HCT116 (cell line): Measurements from ENCODE around the gene RAP1GAP2. TPM values are rescaled to one million over a fixed set of nuclear protein-coding genes. Genes with fewer than 3 reads are reported as not detected.

Source experiments
- ATAC-seq: fragments of 200-7000 bp; cut with Tn5 transposase; 2 replicates; pipeline ENCODE4 v1.9.1; 2020; ENCODE audit warnings: mild to moderate bottlenecking, moderate library complexity
- BruUV-seq: library from RNA; stranded (reverse); fragments of 400-500 nt; replicated peaks from 2 replicates; lab custom pipeline; 2021; lab: Mats Ljungman, UMichigan
- CTCF ChIA-PET: fragments of 300-600 bp; sonication (Branson Sonifier 250); formaldehyde crosslinking; loops from one replicate; lab custom pipeline; 2021; ENCODE audit warnings: antibody characterized with exemption; lab: Charles Lee
- POLR2A ChIA-PET: fragments of 300-600, 350-600 bp; sonication (Branson Sonifier 250); formaldehyde crosslinking; loops from one replicate; lab custom pipeline; 2021; ENCODE audit warnings: antibody characterized with exemption; lab: Charles Lee
- RAD21 ChIA-PET, 2 experiments: fragments of 300-600 bp; sonication (Branson Sonifier 250); formaldehyde crosslinking; loops; one replicate each; lab custom pipeline; 2023; ENCODE audit warnings: low total read pairs in 2 of 2; ENCODE audit not compliant: uncharacterized antibody in 2 of 2, unreplicated experiment in 2 of 2, low non-redundant PET in 1 of 2; lab: Charles Lee
- DNase-seq: peaks from one replicate; pipeline ENCODE4 v3.0.0-alpha.2; 2010; ENCODE audit warnings: low read depth, low spot score
- H2AFZ ChIP-seq: fragments of 200-600 bp; shearing (Covaris generic), sonication (generic); 2 replicates; pipeline ENCODE4 v1.6.1; 2017; ENCODE audit warnings: low read depth, mixed run types, mixed read lengths, antibody characterized with exemption, low read length; ENCODE audit not compliant: poor library complexity, severe bottlenecking
- H3K27ac ChIP-seq: 2 replicates; pipeline ENCODE4 v1.5.1; 2012; ENCODE audit warnings: low read depth, low read length
- H3K27me3 ChIP-seq: fragments of 200-600 bp; sonication (generic); 2 replicates; pipeline ENCODE4 v1.6.1; 2016; ENCODE audit warnings: mixed run types, low read length, mixed read lengths; ENCODE audit not compliant: insufficient read depth
- H3K36me3 ChIP-seq, 2 experiments: fragments of 200-500 bp in 1 of 2; fragments of 200-600 bp in 1 of 2; sonication (Bioruptor generic) in 1 of 2; sonication (generic) in 1 of 2; 2 replicates each; pipeline versions ENCODE4 v1.5.1 to v1.6.1; 2014 to 2016; ENCODE audit warnings: low read length in 2 of 2, inconsistent platforms in 1 of 2, mixed read lengths in 1 of 2, mixed run types in 1 of 2; ENCODE audit not compliant: insufficient read depth in 2 of 2, control insufficient read depth in 1 of 2
- H3K4me1 ChIP-seq, 2 experiments: fragments of 200-600 bp in 1 of 2; sonication (generic) in 1 of 2; 2 replicates each; pipeline versions ENCODE4 v1.5.1 to v1.6.1; 2012 to 2017; ENCODE audit warnings: low read length in 2 of 2, inconsistent platforms in 1 of 2, mild to moderate bottlenecking in 1 of 2, mixed read lengths in 1 of 2, mixed run types in 1 of 2, moderate library complexity in 1 of 2; ENCODE audit not compliant: insufficient read depth in 2 of 2, control insufficient read depth in 1 of 2
- H3K4me2 ChIP-seq: fragments of 200-600 bp; sonication (generic); 2 replicates; pipeline ENCODE4 v1.6.1; 2017; ENCODE audit warnings: mixed run types, low read length, mixed read lengths
- H3K4me3 ChIP-seq, 2 experiments: fragments of 200-600 bp in 1 of 2; sonication (generic) in 1 of 2; replicated peaks in 1 of 2; 2 replicates each; pipeline ENCODE4 v1.5.1; 2011 to 2016; ENCODE audit warnings: low read length in 2 of 2, control low read depth in 1 of 2, low read depth in 1 of 2, mild to moderate bottlenecking in 1 of 2, mixed read lengths in 1 of 2, mixed run types in 1 of 2
- H3K79me2 ChIP-seq: fragments of 200-600 bp; sonication (generic); 2 replicates; pipeline ENCODE4 v1.6.1; 2017; ENCODE audit warnings: mild to moderate bottlenecking, mixed run types, low read length, moderate library complexity, mixed read lengths; ENCODE audit not compliant: insufficient read depth
- H3K9ac ChIP-seq: fragments of 200-600 bp; sonication (generic); 2 replicates; pipeline ENCODE4 v1.6.1; 2016; ENCODE audit warnings: low read length, mixed read lengths
- H3K9me2 ChIP-seq: fragments of 200-600 bp; sonication (generic), shearing (Covaris generic); 2 replicates; pipeline ENCODE4 v1.6.1; 2017; ENCODE audit warnings: mixed run types, mild to moderate bottlenecking, moderate library complexity; ENCODE audit not compliant: insufficient read depth
- H3K9me3 ChIP-seq, 2 experiments: fragments of 200-500 bp in 1 of 2; fragments of 200-600 bp in 1 of 2; sonication (Bioruptor generic) in 1 of 2; sonication (generic) in 1 of 2; 2 replicates each; pipeline ENCODE4 v1.6.1; 2014 to 2017; ENCODE audit warnings: low read length in 2 of 2, mixed read lengths in 2 of 2, inconsistent platforms in 1 of 2, low read depth in 1 of 2, mild to moderate bottlenecking in 1 of 2, mixed run types in 1 of 2, moderate library complexity in 1 of 2; ENCODE audit not compliant: control insufficient read depth in 1 of 2, insufficient read depth in 1 of 2
- H4K20me1 ChIP-seq: fragments of 200-600 bp; sonication (generic), shearing (Covaris generic); 2 replicates; pipeline ENCODE4 v1.6.1; 2017; ENCODE audit warnings: mixed run types, mild to moderate bottlenecking, moderate library complexity; ENCODE audit not compliant: insufficient read depth
- CEBPB ChIP-seq: IDR thresholded peaks from 2 replicates; pipeline ENCODE4 v1.6.1; 2012; ENCODE audit warnings: low read depth
- ELF1 ChIP-seq: IDR thresholded peaks from 2 replicates; pipeline ENCODE4 v1.6.1; 2012; ENCODE audit warnings: low read depth, borderline replicate concordance
- FOSL1 ChIP-seq: IDR thresholded peaks from 2 replicates; pipeline ENCODE4 v1.6.1; 2012; ENCODE audit warnings: low read depth
- POLR2A ChIP-seq: IDR thresholded peaks from 2 replicates; pipeline ENCODE4 v1.7.0; 2011; ENCODE audit warnings: borderline replicate concordance; ENCODE audit not compliant: insufficient read depth, insufficient read length; ENCODE audit errors: extremely low read depth
- REST ChIP-seq: IDR thresholded peaks from 2 replicates; pipeline ENCODE4 v1.6.1; 2012; ENCODE audit warnings: low read depth
- TCF7L2 ChIP-seq: IDR thresholded peaks from 2 replicates; pipeline ENCODE4 v1.7.0; 2011; ENCODE audit warnings: borderline replicate concordance, inconsistent platforms; ENCODE audit not compliant: insufficient read depth, insufficient read length; ENCODE audit errors: extremely low read depth
- YY1 ChIP-seq: IDR thresholded peaks from 2 replicates; pipeline ENCODE4 v1.6.1; 2011; ENCODE audit warnings: low read length, low read depth, moderate library complexity, mild to moderate bottlenecking; ENCODE audit not compliant: insufficient replicate concordance; ENCODE audit errors: extremely low read depth
- intact Hi-C: fragments of 100-400 bp; cut with micrococcal nuclease; formaldehyde crosslinking; loops from 2 replicates; pipeline ENCODE4 v1.10.0; 2022
- total RNA-seq: library from RNA; stranded (reverse); gene quantifications from one replicate; pipeline ENCODE4 v1.2.1, GENCODE V29; 2021; ENCODE audit not compliant: unreplicated experiment

Gene RAP1GAP2
- total RNA-seq, 1 experiment from 2014 or later, result 54.6 TPM

GRCh38 chr17:2798678-2799077, 2.4 kb downstream of the RAP1GAP2 start:
- CTCF ChIA-PET, result interaction anchor here (1.8 kb wide), 1 partner anchor 10 kb away, joined by 4 read pairs; no protein-coding TSS in a partner anchor
- TF ChIP-seq ELF1, result no peak
- no peak for TF ChIP-seq REST
- no peak for TF ChIP-seq POLR2A
- no peak for TF ChIP-seq FOSL1
- TF ChIP-seq TCF7L2, result no peak
- TF ChIP-seq YY1, result no peak
- no peak for TF ChIP-seq CEBPB
- BruUV-seq, result no TSS peak

More at GRCh38 chr17:2798678-2799077, 2.4 kb downstream of the RAP1GAP2 start:
- ChIA-PET RAD21 (no interaction called here), POLR2A (no interaction called here)
- H3K9me3 ChIP-seq, result no peaks in the 10 kb centered on the region
- no peaks in the 10 kb centered on the region for H3K36me3 ChIP-seq
- H4K20me1 ChIP-seq, result no peaks in the 10 kb centered on the region
- H3K4me2 ChIP-seq, result no peak overlapping the region
- peak; percentile 79 for ATAC-seq
- H3K9ac ChIP-seq, result no peak overlapping the region
- DNase-seq, result no peak
- no peaks in the 10 kb centered on the region for H3K79me2 ChIP-seq
- no peak overlapping the region for H2AFZ ChIP-seq
- H3K27me3 ChIP-seq, result no peaks in the 10 kb centered on the region
- no peaks in the 10 kb centered on the region for H3K4me1 ChIP-seq
- no peaks in the 10 kb centered on the region for H3K9me2 ChIP-seq
- H3K4me3 ChIP-seq, result no peak overlapping the region
- intact Hi-C loops, result no loop called here
- no peak overlapping the region for H3K27ac ChIP-seq
